Activated T-cell treated with anti-CD3 and anti-CD28 coated beads, Interleukin-2, amount 50 U/mL, for 48 hours (primary cell): Measurements from ENCODE around the gene CLMN.

ENCODE experiments used
- DNase-seq, 2 experiments: peaks; one replicate each; pipeline ENCODE4 v3.0.0-alpha.2; 2020

Gene CLMN

DNA sequence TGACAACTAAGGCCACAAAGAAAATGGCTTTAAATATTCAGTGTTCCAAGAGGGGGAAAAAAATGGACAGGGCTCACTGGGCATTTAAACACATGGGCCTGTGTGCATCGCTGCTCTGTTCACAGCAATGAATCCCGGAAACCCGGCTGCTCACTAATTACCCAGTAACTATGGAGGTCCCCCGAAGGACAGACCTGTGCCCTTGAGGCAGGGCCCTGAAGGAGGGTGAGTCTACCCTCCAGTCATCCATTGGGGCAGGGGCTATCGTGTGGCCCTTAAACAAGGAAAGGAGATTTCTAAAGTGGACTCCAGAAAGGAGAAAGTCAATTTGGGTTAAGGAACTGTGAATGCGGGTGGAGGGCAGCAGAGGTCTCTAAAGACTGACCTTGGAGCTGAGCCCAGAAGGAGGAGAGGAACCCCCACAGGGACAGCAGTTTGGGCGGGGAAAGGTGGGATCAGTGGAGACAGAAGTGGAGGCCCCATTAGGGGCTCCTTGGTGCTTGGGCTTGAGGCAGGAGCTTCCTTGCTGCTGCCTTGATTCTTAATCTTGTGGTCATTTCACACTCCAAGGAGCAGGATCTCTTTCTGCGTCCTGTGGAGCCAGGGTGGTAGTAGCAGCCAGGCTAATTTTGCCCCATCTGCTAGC lies 1.4 kb upstream of the CLMN start:
- no peak for DNase-seq

DNA sequence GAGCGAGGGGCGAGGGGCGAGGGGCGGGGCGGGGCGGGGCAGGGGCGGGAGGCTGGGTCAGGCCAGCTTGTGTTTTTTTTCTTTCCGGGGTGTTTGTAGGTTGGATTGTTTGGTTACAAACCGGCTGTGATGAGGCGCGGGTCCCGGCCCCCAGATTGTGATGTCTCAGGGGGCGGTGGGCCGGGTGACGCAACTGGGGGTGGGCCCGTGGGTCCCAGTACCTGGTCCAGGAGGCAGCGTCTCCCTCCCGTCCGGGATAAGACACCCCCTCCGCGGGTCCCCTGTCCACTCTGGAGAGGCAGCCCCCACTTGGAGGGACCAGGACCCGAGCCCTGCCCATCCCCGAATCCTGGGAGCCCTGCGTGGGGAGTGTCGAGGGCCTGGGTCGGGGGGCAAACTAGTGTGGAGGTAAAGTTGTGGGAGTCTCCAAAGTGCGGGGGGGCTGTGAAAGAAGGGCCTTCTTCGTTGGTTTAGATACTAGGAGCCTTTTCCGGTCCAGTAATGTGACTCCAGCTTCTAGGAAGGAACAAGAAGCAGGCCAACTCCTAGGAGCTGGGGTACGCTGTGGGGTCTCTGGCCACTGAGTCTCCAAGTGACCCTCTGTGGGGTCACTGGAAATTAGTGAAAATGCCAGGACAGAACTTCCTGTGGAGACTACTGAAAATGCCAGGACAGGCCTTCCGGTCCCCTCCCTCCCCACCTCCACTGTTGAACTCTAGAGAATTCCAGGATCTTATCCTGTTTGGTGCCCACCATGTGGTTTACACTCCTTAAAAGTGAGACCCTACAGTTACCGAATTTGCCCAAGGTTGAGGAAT lies 579 bp upstream of the CLMN start:
- no peak for DNase-seq

DNA sequence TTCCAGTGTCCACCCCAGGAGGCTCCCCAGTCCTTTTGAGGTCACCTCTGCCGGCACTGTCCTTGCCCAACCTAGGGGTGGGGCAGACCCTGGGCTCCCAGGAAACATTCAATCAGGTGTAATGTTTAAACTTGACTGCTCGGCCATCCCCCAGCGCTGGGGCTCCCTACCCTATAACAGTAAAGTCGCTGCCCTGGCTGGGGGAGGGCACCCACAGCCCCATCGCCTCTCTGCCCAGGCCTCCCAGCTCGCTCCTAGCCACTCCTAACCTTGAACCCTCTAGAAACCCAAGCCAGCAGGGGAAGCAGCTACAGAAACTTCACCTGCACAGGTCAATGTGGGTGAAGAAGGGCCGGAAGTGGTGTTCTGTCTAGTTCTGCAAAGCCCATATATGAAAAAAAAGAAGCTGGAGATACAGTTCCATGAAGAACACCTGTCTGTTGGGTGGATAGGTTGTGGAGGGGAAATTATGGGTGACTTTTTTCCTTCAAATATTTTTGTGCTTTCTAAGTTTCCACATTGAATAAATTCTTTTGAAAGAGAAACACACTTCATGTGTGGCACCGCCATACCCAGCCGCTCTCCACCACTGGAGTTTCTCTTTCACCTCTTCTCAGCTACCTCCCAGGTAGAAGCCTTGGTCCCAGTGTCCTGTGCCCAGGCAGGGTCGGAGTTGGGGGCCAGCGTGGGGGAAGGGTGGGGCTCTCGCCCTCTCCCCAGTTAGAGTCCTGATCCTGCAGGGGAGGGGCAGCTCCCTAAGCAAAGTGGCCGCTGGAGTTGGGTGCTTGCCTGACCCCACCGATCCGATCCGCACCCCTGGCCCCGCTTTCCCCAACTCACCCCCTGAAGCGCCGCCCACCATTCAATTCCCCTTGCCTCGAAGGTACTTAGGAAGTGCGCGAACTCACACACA lies 1.1 kb downstream of the CLMN start:
- DNase-seq = peak in 1 of 2 experiments; percentile 33

DNA sequence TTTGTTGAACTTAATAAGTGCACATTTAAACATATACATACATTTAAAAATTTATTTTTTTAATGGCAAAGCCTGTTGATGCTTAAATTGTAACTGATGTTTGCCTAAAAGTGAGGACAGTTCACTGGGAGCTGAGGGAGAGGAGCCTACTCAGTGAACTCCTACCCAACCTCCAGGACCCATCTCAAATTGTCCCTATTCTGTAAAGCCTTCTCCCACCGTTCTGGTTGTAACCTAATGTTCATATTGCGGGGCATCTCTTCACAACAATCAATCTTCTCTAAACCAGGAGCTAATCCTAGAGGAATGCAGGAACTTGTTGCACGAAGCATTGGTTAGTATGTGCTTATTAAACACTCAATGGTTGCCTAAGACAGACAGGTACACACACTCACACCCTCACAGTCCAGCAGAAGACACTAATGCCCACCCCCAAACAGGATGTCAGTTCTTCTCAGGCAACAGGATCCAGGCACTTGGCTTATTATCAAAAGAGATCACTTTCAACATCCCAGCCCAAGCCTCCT lies 1.8 kb downstream of the CLMN start:
- DNase-seq = no peak

DNA sequence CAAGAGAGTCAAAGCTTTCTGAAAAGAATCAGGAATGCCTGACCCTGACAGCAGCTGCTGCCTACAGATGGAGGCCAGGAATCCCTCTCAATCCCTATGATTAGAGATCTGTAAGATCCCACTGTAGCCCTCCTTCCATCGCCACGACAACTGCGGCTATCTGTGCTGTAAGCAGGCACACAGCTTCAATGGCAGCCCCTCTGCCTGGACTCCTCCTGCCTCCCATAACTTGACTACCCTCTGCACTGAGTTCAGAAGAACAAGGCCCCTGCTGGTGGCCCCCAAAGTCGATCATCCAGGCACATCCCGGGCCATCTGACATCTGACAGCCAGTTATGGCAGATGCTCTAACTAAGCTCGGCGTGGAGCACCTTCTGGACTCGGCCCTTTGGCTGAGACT lies 2.9 kb downstream of the CLMN start:
- no peak for DNase-seq

DNA sequence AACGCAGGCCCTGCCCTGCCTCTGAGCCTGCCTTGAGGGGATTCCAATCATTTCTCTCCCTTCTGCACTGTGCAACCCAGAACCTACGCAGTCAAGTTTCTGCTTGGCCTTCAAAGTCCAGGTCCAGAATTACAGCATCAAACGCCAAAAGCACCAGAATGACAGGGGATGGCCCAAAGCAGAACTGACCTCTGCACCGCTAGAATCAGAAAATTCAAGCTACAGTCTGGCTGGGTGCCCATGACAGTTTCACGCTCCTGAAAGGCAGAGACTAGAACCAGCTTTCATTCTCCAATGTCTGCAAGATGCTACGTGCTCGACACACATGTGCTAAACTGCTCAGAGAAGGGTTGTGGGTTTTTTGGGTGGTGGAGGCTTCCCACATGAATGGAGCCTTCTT lies 4.1 kb downstream of the CLMN start:
- DNase-seq = no peak

DNA sequence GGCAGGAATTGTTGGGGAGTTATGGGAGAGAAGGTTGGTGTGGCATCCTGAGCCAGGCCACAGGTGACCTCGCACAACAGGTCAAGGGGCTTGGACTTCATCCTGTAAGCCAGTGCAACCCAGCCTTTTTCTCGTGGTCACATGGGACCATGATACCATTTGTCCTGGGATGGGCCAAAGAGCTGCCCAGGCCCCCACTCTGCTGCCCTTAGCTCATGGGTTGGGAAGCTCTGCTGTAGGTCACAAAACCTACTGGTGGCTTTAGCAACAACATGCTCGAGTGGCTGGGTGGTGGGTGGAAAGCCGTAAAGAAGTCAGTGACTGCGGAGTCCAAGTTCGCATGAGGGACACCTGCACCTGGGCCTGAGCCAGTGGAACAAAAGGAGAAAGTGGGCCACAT lies 4.6 kb downstream of the CLMN start:
- DNase-seq = no peak

DNA sequence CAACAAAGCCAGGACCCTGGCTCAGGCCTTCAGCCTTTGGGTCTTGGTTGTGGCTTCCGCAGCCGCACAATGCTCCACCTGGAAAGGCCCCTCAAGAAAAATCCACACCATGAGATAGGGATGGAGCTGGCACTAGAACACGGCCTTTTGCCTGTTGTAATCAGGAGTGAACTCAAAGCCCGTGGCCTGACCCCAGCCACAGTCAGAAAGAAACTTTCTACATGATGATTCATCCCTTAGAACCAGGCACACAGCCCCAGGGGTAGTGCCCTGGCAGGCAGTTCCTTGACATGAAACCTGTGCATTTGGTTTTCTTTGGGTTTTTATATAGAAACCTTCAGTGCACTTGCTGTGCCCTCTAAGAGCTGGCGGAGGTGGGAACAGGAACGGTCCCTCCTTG lies 5.1 kb downstream of the CLMN start:
- peak; percentile 64 to 71 for DNase-seq

DNA sequence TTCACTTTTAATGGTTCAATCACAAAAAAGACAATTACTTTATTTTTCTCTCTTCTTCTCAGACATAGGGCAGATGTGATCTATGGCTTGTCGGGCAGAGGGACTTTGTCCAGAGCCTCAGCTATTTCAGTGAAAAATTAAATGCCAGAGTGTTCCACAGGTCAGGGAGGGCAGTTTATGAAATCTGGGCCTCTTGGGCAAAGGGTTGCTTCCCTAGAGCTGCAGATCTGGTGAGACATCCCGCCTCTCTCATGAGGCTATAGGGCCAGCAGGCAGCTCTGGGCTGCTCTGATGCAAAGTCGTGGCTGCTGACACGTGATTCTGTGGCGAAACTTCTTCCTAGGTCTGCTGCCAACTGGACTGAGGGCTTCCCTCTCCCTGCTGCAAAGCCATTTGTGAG lies 6.0 kb downstream of the CLMN start:
- DNase-seq = no peak

DNA sequence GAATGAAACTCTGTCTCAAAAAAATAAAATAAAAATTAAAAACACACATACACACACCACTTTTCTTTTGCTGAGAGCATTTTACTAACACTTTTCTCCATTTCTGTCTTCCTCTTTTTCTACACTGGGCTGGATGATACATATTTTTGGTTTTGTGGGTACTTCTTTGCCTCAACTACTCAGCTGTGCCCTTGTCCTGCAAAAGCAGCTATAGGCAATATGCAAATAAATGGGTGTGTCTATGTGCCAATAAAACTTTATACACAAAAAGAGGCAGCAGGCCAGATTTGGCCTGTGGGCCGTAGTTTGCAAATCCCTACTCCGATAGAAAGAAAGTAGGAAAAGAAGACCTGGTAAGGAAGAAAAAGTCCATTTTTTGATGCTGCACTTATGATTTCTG lies 6.5 kb downstream of the CLMN start:
- DNase-seq = no peak

DNA sequence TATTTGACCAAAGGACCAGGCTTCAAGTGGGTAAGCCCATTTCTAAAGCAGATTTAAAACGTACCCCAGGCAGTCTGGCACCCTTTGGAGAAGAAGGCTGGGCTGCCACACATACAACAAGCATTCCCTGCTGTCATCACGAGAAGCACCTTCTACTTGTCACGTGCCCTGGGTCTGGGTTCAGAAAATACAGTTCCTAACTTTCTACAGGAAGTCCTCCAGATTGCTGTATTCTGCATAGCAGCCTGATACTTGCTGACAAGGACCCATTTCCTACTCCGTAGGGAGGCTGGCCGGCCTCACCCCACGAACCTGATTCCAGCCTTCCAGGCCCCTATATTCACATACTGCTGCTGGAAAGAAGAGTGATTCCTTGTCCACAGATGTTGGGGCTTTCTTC lies 7.4 kb downstream of the CLMN start:
- no peak for DNase-seq

DNA sequence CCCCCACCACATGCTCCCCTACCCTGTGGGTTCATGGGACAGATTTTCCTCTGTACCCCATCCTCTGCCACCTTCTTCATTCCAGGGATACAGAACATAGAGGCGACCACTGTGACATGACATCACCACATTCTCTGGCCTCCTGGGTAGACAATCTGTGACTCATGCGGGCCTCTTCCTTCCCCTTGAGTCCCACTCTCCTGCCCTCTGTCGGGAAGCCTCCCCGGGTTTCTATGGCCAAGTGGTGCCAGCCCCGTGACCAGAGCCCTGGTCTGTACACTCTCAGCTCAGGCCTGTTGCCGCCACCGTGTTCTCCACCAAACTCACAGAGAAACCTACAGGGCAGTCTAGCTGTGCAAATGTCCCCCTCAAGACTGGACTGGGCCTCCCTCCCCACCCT lies 8.0 kb downstream of the CLMN start:
- no peak for DNase-seq

DNA sequence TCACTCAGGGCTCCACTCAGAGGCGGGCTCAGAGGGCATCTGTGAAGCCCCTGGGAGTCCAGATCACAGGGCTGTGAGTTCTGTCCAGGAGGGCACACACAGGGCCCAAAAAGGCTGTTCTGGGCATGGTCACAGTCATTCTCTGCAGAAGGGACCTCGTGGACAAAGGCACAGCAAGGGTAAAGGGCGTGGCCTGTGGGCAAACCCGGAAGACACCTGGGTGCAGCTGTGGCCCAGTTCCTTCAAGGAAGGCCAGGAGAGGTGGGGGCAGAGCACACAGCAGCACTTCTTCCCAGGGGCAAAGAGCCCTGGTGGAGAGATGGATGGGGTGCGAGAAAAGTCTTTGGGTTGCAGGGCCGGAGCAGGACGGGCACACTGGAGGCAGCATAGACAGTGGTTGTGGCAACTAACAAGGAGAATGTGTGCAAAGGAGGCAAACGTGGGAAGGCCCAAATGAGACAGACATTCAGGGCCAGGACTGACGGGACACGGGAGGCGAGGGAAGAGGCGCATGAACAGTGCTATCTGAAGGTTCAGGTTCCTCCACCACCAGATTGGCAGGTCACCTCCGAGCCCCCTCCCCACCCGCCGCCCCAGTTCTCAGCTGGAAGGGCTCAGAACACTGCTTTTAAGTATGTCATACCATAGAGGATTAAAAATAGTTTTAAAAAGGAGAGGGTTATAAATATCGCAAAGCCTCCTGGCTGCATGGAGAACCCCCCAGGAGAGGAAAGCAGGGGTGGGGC lies 8.9 kb downstream of the CLMN start:
- DNase-seq = no peak

DNA sequence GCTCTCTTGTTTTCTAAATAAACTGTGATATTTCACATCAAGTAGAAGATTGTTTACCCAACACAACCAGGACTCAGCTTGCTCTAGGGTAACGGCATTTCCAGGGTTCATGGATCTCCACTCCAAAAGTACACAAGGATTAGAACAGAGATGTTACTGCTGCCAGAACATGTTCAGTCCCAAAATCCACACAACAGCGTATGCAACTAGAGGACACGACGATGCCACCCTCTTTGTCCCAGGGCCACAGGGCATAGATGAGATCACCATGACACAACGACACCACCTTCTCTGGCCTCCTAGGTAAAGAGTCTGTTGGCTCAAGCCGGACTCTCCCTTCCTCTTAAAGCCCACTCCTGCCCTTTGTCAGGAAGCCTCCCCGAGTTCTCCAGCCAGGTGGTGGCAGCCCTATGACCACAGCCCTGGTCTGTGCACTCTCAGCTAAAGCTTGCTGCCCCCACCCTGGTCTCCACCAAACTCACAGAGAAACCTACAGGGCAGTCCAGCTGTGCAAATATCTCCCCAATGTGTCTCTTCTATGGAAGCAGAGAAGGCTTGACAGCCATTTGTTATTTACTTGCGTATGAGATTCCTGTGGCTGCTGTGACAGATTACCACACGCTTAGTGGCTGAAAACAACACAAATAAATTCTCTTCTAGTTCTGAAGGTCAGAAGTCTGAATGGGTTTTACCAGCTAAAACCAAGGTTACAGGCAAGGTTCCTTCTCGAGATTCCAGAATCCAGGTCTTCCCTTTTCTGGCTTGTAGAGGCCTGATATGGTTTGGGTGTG lies 10.3 kb downstream of the CLMN start:
- DNase-seq = no peak

DNA sequence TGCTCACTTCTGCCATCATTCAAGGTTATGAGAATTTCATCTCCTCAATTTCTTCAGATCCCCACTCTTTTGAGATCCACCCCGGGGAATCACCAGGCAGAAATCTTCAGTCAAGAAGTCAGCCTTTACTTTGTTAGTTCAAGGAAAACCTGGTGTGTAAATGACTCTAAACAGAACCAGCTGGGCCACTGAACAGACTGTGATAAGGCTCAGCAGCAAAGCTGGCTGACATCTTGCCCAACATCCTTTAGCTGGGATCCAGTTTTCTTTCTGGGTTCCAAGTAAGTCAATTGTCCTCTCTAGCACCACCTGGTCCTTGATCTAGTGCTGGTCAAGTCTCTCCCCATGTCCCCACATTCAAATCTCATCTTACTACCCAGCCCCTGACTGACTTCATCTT lies 11.6 kb downstream of the CLMN start:
- no peak for DNase-seq

DNA sequence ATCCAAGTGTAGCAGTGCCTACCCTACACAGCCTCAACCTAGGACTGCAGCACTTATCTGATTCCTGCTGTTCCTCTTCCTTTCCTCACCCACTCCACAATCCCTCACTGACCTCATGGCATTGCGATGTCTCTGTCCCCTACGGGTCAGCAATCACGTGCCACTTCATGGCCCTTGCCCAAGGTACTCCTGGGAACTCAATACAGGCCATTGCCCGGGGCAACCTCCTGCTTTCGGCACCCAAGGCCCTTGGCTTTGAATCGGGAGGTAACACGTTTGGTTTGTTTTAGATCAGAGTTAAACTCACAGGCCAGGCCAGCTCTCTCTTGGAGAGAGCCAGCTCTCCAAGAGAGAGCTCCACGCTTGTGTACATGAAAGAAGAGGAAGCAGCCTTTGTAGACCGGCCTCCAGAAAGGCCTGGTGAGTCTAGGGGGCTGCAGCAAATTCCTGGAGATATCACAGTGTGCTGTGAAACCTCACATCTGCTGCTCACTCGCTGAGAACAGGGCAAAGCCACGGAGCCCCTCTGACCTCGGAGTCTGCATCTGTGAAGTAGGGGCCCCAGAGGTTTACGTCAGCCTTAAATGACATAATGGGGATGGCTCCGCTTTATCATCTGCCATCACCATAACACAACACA lies 12.2 kb downstream of the CLMN start:
- DNase-seq = no peak

DNA sequence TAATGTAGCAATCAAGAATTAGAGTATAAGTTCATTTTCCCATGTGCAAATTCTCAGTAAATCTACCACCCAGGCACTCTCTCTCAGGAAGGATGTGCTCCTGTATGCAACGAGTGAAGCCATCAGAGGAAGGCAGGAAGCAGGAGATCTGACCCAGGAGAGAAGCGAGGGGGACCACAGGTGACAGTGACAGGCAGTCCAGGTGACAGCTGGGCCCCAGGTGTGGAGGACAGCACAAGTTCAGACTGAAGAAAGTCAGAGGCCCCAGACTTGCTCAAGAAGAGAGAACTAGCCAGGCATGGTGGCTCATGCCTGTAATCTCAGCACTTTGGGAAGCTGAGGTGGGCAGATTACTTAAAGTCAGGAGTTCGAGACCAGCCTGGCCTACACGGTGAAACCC lies 13.8 kb downstream of the CLMN start:
- DNase-seq = no peak

DNA sequence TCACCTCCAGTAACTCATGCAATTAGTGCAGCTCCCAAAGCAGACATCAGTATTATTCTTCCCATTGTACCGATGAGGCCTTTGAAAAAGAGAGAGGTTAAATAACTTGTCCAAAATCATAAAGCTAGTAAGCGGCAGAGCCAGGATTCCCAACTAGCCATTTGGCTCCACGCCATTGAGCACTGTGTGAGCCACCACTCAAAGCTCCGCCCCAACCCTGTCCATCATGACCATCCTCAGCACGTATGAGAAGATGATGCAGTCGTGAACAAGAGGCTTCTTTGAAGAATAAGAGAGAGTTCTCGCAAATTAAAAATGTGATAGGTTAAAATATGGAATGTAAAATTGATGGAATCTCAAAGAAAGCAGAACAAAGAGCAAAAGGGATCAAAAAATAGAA lies 14.6 kb downstream of the CLMN start:
- DNase-seq = no peak

DNA sequence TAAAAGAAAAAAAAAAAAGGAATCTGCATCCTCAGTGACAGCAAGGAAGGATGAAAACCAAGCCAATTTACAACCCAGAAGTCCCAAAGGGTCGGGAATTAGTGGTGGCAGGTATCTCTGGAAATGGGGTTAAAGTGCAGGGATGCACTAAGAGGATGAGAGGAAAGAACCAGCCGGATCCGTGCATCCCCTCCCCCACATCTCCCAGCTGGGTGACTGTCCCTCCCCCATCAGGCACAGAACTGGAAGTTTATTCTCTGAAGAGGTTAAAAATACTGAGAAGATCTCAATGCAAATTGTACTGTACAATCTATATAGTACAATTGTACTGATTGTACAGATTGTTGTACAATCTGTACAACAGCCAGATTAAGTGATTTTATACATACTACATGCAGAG lies 15.4 kb downstream of the CLMN start:
- DNase-seq = no peak

DNA sequence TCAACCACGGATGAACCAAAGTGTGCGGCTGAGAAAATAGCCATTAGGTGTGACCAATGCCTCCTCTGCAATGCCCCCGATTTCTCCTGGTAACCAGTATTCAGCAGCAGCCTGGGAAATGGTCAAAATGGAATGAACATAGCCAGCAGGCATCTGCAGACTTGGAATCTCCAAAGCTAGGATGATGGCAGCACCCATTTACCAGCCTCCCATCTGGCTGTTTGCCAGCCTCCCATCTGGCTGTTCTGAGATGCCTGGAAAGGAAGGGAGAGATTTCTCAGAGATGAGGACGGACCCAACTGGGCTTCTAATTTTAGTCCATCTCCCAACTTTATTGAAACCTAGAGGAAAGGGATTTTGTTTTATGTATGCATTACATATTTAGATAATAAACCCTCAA lies 16.2 kb downstream of the CLMN start:
- DNase-seq = no peak
